ENCODE measurements around the gene GRIK2.

The GRIK2 gene

GRCh38 chr6:101826269-101826668 is 432.8 kb downstream of the GRIK2 start:
- Histone ChIP-seq H3K27ac (no peak overlapping the region), H3K4me3 (no peak overlapping the region)

GRCh38 chr6:101826678-101827077 is 433.2 kb downstream of the GRIK2 start:
- no peak overlapping the region for H3K4me3 ChIP-seq
- no peak overlapping the region for H3K27ac ChIP-seq

GRCh38 chr6:101830501-101831031 is 437.1 kb downstream of the GRIK2 start:
- no peak overlapping the region for H3K4me3 ChIP-seq
- H3K27ac ChIP-seq: no peak overlapping the region

- H3K27ac ChIP-seq: no peak overlapping the region
These were observed 438.9 kb downstream of the GRIK2 start for GRCh38 chr6:101832371-101832770.

GRCh38 chr6:101840100-101840499 is 446.6 kb downstream of the GRIK2 start:
- no peak overlapping the region for H3K4me3 ChIP-seq
- no peak overlapping the region for H3K27ac ChIP-seq

More at GRCh38 chr6:101832371-101832770, 438.9 kb downstream of the GRIK2 start:
- H3K4me3 ChIP-seq: no peak overlapping the region

GRCh38 chr6:101845172-101845571 is 451.7 kb downstream of the GRIK2 start:
- Histone ChIP-seq H3K4me3 (no peak overlapping the region), H3K27ac (no peak overlapping the region)

GRCh38 chr6:101845621-101846020 is 452.1 kb downstream of the GRIK2 start:
- H3K27ac ChIP-seq: no peak overlapping the region
- H3K4me3 ChIP-seq: no peak overlapping the region

- no peak overlapping the region for H3K27ac ChIP-seq
- no peak overlapping the region for H3K4me3 ChIP-seq
These were observed 454.2 kb downstream of the GRIK2 start for GRCh38 chr6:101847690-101848089.

- Histone ChIP-seq H3K27ac (no peak overlapping the region), H3K4me3 (no peak overlapping the region)
These were observed 458.4 kb downstream of the GRIK2 start for GRCh38 chr6:101851911-101852310.

GRCh38 chr6:101853231-101854085 is 459.9 kb downstream of the GRIK2 start:
- H3K27ac ChIP-seq: no peak overlapping the region
- no peak overlapping the region for H3K4me3 ChIP-seq

- H3K4me3 ChIP-seq: no peak overlapping the region
- no peak overlapping the region for H3K27ac ChIP-seq
These were observed 482.9 kb downstream of the GRIK2 start for GRCh38 chr6:101876431-101876830.

- H3K27ac ChIP-seq: no peak overlapping the region
- no peak overlapping the region for H3K4me3 ChIP-seq
These were observed 485.2 kb downstream of the GRIK2 start for GRCh38 chr6:101878554-101879276.

- H3K4me3 ChIP-seq: no peak overlapping the region
These were observed 486.3 kb downstream of the GRIK2 start for GRCh38 chr6:101879782-101880181.

GRCh38 chr6:101883505-101883904 is 490.0 kb downstream of the GRIK2 start:
- H3K27ac ChIP-seq: no peak overlapping the region
- no peak overlapping the region for H3K4me3 ChIP-seq

More at GRCh38 chr6:101879782-101880181, 486.3 kb downstream of the GRIK2 start:
- H3K27ac ChIP-seq: no peak overlapping the region

GRCh38 chr6:101887532-101887931 is 494.0 kb downstream of the GRIK2 start:
- no peak overlapping the region for H3K4me3 ChIP-seq
- no peak overlapping the region for H3K27ac ChIP-seq

- Histone ChIP-seq H3K27ac (no peak overlapping the region), H3K4me3 (no peak overlapping the region)
These were observed 514.1 kb downstream of the GRIK2 start for GRCh38 chr6:101907356-101908217.

GRCh38 chr6:101909366-101909765 is 515.9 kb downstream of the GRIK2 start:
- Histone ChIP-seq H3K4me3 (no peak overlapping the region), H3K27ac (no peak overlapping the region)

GRCh38 chr6:101912311-101912710 is 518.8 kb downstream of the GRIK2 start:
- Histone ChIP-seq H3K27ac (no peak overlapping the region), H3K4me3 (no peak overlapping the region)

- Histone ChIP-seq H3K27ac (no peak overlapping the region), H3K4me3 (no peak overlapping the region)
These were observed 525.0 kb downstream of the GRIK2 start for GRCh38 chr6:101918471-101918870.

Data from skin epidermis (tissue), 12 donors.